SJSA1 (cell line): ENCODE results near the gene DSG2. TPM values are rescaled to one million over a fixed set of nuclear protein-coding genes. Genes with fewer than 3 reads are reported as not detected.

ENCODE experiments used
- DNase-seq, 2 experiments: peaks; one replicate each; pipeline ENCODE4 v3.0.0-alpha.2; 2015 to 2020; ENCODE audit warnings: low spot score in 2 of 2, low read depth in 1 of 2
- H3K27ac ChIP-seq: fragments of 250-450 bp; sonication (Bioruptor Pico); 2 replicates; pipeline ENCODE4 v1.5.1; 2020; ENCODE audit warnings: mild to moderate bottlenecking, moderate library complexity
- H3K27me3 ChIP-seq: fragments of 250-450 bp; sonication (Bioruptor Pico); replicated peaks from 2 replicates; pipeline ENCODE4 v1.5.1; 2020; ENCODE audit warnings: mild to moderate bottlenecking, moderate library complexity
- H3K36me3 ChIP-seq: fragments of 250-450 bp; sonication (Bioruptor Pico); 2 replicates; pipeline ENCODE4 v1.5.1; 2020; ENCODE audit warnings: mild to moderate bottlenecking
- H3K4me1 ChIP-seq: fragments of 250-450 bp; sonication (Bioruptor Pico); replicated peaks from 2 replicates; pipeline ENCODE4 v1.6.1; 2021; ENCODE audit warnings: mild to moderate bottlenecking
- H3K4me3 ChIP-seq: fragments of 250-450 bp; sonication (Bioruptor Pico); 2 replicates; pipeline ENCODE4 v1.5.1; 2020; ENCODE audit warnings: mild to moderate bottlenecking
- H3K9me3 ChIP-seq: fragments of 250-450 bp; sonication (Bioruptor Pico); replicated peaks from 2 replicates; pipeline ENCODE4 v1.5.1; 2020; ENCODE audit warnings: mild to moderate bottlenecking
- total RNA-seq: library from RNA; depleted of rRNA; stranded (reverse); fragments of >200 nt; shearing (Covaris generic); gene quantifications from 2 replicates; pipeline ENCODE4 v1.2.3, GENCODE V29; 2014; rRNA removed

The DSG2 gene
- total RNA-seq, 1 experiment from 2014 or later, result 65.5 TPM

DNA sequence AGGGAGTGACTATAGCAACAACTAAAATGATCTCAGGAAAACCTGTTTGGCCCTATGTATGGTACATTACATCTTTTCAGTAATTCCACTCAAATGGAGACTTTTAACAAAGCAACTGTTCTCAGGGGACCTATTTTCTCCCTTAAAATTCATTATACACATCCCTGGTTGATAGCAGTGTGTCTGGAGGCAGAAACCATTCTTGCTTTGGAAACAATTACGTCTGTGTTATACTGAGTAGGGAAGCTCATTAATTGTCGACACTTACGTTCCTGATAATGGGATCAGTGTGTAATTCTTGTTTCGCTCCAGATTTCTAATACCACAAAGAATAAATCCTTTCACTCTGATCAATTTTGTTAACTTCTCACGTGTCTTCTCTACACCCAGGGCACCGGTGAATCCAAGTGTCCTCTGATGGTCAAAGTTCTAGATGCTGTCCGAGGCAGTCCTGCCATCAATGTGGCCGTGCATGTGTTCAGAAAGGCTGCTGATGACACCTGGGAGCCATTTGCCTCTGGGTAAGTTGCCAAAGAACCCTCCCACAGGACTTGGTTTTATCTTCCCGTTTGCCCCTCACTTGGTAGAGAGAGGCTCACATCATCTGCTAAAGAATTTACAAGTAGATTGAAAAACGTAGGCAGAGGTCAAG lies 94.7 kb downstream of the DSG2 start:
- Histone ChIP-seq H3K36me3 (no peaks in the 10 kb centered on the region), H3K27me3 (no peaks in the 10 kb centered on the region), H3K4me1 (no peaks in the 10 kb centered on the region), H3K9me3 (no peaks in the 10 kb centered on the region), H3K27ac (no peak overlapping the region), H3K4me3 (no peak overlapping the region)
- DNase-seq, result no peak

DNA sequence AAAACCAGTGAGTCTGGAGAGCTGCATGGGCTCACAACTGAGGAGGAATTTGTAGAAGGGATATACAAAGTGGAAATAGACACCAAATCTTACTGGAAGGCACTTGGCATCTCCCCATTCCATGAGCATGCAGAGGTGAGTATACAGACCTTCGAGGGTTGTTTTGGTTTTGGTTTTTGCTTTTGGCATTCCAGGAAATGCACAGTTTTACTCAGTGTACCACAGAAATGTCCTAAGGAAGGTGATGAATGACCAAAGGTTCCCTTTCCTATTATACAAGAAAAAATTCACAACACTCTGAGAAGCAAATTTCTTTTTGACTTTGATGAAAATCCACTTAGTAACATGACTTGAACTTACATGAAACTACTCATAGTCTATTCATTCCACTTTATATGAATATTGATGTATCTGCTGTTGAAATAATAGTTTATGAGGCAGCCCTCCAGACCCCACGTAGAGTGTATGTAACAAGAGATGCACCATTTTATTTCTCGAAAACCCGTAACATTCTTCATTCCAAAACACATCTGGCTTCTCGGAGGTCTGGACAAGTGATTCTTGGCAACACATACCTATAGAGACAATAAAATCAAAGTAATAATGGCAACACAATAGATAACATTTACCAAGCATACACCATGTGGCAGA lies 97.3 kb downstream of the DSG2 start:
- no peaks in the 10 kb centered on the region for H3K36me3 ChIP-seq
- no peak overlapping the region for H3K27ac ChIP-seq
- H3K9me3 ChIP-seq, result no peaks in the 10 kb centered on the region
- H3K4me3 ChIP-seq, result no peak overlapping the region
- H3K27me3 ChIP-seq, result no peaks in the 10 kb centered on the region
- no peaks in the 10 kb centered on the region for H3K4me1 ChIP-seq
- no peak for DNase-seq

DNA sequence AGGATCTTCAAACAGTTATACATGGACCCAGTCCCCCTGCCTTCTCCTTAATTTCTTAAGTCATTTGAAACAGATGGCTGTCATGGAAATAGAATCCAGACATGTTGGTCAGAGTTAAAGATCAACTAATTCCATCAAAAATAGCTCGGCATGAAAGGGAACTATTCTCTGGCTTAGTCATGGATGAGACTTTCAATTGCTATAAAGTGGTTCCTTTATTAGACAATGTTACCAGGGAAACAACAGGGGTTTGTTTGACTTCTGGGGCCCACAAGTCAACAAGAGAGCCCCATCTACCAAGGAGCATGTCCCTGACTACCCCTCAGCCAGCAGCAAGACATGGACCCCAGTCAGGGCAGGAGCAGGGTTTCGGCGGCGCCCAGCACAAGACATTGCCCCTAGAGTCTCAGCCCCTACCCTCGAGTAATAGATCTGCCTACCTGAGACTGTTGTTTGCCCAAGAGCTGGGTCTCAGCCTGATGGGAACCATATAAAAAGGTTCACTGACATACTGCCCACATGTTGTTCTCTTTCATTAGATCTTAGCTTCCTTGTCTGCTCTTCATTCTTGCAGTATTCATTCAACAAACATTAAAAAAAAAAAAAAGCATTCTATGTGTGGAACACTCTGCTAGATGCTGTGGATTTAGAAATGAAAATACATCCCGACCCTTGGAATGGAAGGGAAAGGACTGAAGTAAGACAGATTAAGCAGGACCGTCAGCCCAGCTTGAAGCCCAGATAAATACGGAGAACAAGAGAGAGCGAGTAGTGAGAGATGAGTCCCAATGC lies 98.3 kb downstream of the DSG2 start:
- H3K27ac ChIP-seq, result no peak overlapping the region
- H3K4me1 ChIP-seq, result no peaks in the 10 kb centered on the region
- no peaks in the 10 kb centered on the region for H3K36me3 ChIP-seq
- no peaks in the 10 kb centered on the region for H3K27me3 ChIP-seq
- no peaks in the 10 kb centered on the region for H3K9me3 ChIP-seq
- no peak overlapping the region for H3K4me3 ChIP-seq
- no peak for DNase-seq

- Histone ChIP-seq H3K36me3 (no peaks in the 10 kb centered on the region), H3K27me3 (no peaks in the 10 kb centered on the region), H3K4me3 (no peak overlapping the region), H3K9me3 (no peaks in the 10 kb centered on the region), H3K27ac (no peak overlapping the region), H3K4me1 (no peaks in the 10 kb centered on the region)
- no peak for DNase-seq
Observed at GRCh38 chr18:31598021-31598805, 100.2 kb downstream of the DSG2 start.

Other genes starting within 250 kb of the DSG2 start
- gene DSG1, start 180.0 kb upstream of the DSG2 start, total RNA-seq, result not detected in 2 replicates
- not detected in 2 replicates for gene DSG4, start 121.4 kb upstream of the DSG2 start, total RNA-seq
- gene DSG3, start 50.4 kb upstream of the DSG2 start, total RNA-seq, result not detected in 2 replicates
- not detected in 2 replicates for gene TTR, start 93.7 kb downstream of the DSG2 start, total RNA-seq
- 0.09 and 0.66 TPM in 2 replicates for gene B4GALT6, start 186.4 kb downstream of the DSG2 start, total RNA-seq